ENCODE data around the gene MAL. TPM values are rescaled to one million over a fixed set of nuclear protein-coding genes. Genes with fewer than 3 reads are reported as not detected.

MAL gene
- total and polyA plus RNA-seq, 2 experiments from 2014 or later: 0.24 to 0.31 TPM

GRCh38 chr2:95042472-95043271 is 17.2 kb downstream of the MAL start:
- Mint-ChIP-seq H3K9me3 (peaks cover 7% of the 10 kb centered on the region; the same call in 2 of the 3 replicates), H3K4me3 (no peak overlapping the region), H3K36me3 (ENCODE audit: low read depth) (peaks cover 4% of the 10 kb centered on the region; the same call in 1 of the 3 replicates), H3K27me3 (ENCODE audit: insufficient read depth, low read depth, poor library complexity) (peaks cover 18% of the 10 kb centered on the region), H3K27ac (no peak overlapping the region), H3K4me1 (peaks cover 17% of the 10 kb centered on the region)
- Histone ChIP-seq H2AFZ (no peak overlapping the region; the same call in 1 of the 2 replicates), H3F3A (replicated peaks; ENCODE audit: low read depth) (no peaks in the 10 kb centered on the region), H3K4me1 (ENCODE audit: insufficient read depth) (no peaks in the 10 kb centered on the region), H3K79me2 (replicated peaks; ENCODE audit: insufficient read depth) (no peaks in the 10 kb centered on the region), H3K4me3 (no peak overlapping the region), H3K27ac (ENCODE audit: low read depth) (no peak overlapping the region), H3K27me3 (ENCODE audit: insufficient read depth) (no peaks in the 10 kb centered on the region), H3K36me3 (ENCODE audit: insufficient read depth) (no peaks in the 10 kb centered on the region), H3K4me2 (no peak overlapping the region), H3K9me2 (ENCODE audit: insufficient read depth) (no peaks in the 10 kb centered on the region), H4K20me1 (replicated peaks; ENCODE audit: insufficient read depth) (no peaks in the 10 kb centered on the region)
- DNase-seq (ENCODE audit: low spot score): no peak
- TF ChIP-seq, protein P1, sequence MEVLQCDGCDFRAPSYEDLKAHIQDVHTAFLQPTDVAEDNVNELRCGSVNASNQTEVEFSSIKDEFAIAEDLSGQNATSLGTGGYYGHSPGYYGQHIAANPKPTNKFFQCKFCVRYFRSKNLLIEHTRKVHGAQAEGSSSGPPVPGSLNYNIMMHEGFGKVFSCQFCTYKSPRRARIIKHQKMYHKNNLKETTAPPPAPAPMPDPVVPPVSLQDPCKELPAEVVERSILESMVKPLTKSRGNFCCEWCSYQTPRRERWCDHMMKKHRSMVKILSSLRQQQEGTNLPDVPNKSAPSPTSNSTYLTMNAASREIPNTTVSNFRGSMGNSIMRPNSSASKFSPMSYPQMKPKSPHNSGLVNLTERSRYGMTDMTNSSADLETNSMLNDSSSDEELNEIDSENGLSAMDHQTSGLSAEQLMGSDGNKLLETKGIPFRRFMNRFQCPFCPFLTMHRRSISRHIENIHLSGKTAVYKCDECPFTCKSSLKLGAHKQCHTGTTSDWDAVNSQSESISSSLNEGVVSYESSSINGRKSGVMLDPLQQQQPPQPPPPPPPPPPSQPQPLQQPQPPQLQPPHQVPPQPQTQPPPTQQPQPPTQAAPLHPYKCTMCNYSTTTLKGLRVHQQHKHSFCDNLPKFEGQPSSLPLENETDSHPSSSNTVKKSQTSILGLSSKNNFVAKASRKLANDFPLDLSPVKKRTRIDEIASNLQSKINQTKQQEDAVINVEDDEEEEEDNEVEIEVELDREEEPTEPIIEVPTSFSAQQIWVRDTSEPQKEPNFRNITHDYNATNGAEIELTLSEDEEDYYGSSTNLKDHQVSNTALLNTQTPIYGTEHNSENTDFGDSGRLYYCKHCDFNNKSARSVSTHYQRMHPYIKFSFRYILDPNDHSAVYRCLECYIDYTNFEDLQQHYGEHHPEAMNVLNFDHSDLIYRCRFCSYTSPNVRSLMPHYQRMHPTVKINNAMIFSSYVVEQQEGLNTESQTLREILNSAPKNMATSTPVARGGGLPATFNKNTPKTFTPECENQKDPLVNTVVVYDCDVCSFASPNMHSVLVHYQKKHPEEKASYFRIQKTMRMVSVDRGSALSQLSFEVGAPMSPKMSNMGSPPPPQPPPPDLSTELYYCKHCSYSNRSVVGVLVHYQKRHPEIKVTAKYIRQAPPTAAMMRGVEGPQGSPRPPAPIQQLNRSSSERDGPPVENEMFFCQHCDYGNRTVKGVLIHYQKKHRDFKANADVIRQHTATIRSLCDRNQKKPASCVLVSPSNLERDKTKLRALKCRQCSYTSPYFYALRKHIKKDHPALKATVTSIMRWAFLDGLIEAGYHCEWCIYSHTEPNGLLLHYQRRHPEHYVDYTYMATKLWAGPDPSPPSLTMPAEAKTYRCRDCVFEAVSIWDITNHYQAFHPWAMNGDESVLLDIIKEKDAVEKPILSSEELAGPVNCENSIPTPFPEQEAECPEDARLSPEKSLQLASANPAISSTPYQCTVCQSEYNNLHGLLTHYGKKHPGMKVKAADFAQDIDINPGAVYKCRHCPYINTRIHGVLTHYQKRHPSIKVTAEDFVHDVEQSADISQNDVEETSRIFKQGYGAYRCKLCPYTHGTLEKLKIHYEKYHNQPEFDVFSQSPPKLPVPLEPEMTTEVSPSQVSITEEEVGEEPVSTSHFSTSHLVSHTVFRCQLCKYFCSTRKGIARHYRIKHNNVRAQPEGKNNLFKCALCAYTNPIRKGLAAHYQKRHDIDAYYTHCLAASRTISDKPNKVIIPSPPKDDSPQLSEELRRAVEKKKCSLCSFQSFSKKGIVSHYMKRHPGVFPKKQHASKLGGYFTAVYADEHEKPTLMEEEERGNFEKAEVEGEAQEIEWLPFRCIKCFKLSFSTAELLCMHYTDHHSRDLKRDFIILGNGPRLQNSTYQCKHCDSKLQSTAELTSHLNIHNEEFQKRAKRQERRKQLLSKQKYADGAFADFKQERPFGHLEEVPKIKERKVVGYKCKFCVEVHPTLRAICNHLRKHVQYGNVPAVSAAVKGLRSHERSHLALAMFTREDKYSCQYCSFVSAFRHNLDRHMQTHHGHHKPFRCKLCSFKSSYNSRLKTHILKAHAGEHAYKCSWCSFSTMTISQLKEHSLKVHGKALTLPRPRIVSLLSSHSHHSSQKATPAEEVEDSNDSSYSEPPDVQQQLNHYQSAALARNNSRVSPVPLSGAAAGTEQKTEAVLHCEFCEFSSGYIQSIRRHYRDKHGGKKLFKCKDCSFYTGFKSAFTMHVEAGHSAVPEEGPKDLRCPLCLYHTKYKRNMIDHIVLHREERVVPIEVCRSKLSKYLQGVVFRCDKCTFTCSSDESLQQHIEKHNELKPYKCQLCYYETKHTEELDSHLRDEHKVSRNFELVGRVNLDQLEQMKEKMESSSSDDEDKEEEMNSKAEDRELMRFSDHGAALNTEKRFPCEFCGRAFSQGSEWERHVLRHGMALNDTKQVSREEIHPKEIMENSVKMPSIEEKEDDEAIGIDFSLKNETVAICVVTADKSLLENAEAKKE (CRISPR knock-in tag; IDR thresholded peaks at IDR 0.05): no peak
- TF ChIP-seq, protein P2, sequence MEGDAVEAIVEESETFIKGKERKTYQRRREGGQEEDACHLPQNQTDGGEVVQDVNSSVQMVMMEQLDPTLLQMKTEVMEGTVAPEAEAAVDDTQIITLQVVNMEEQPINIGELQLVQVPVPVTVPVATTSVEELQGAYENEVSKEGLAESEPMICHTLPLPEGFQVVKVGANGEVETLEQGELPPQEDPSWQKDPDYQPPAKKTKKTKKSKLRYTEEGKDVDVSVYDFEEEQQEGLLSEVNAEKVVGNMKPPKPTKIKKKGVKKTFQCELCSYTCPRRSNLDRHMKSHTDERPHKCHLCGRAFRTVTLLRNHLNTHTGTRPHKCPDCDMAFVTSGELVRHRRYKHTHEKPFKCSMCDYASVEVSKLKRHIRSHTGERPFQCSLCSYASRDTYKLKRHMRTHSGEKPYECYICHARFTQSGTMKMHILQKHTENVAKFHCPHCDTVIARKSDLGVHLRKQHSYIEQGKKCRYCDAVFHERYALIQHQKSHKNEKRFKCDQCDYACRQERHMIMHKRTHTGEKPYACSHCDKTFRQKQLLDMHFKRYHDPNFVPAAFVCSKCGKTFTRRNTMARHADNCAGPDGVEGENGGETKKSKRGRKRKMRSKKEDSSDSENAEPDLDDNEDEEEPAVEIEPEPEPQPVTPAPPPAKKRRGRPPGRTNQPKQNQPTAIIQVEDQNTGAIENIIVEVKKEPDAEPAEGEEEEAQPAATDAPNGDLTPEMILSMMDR (conservative IDR thresholded peaks at IDR 0.05; ENCODE audit: low read depth in 2 of 2): peak in 1 of 2 experiments; percentile 32; a peak in 1 of 4 replicates
- TF ChIP-seq REST (IDR thresholded peaks at IDR 0.05; ENCODE audit: unreplicated experiment) (no peak), ZNF114 (CRISPR knock-in tag; IDR thresholded peaks at IDR 0.05) (no peak), CREB1 (CRISPR knock-in tag; IDR thresholded peaks at IDR 0.05; ENCODE audit: low read depth) (no peak), POLR2AphosphoS5 (IDR thresholded peaks at IDR 0.05; ENCODE audit: low read depth) (no peak), NANOG (IDR thresholded peaks at IDR 0.05; ENCODE audit: borderline replicate concordance) (no peak), STAT1 (IDR thresholded peaks at IDR 0.05; ENCODE audit: unreplicated experiment) (no peak)
- ATAC-seq: no peak; the same call in 2 of the 3 replicates
